ENCODE measurements around the gene CAPN7. TPM values are rescaled to one million over a fixed set of nuclear protein-coding genes. Genes with fewer than 3 reads are reported as not detected.

CAPN7 gene
- polyA plus RNA-seq, 3 donors: 11.7 to 20.8 (median 14.7) TPM

DNA sequence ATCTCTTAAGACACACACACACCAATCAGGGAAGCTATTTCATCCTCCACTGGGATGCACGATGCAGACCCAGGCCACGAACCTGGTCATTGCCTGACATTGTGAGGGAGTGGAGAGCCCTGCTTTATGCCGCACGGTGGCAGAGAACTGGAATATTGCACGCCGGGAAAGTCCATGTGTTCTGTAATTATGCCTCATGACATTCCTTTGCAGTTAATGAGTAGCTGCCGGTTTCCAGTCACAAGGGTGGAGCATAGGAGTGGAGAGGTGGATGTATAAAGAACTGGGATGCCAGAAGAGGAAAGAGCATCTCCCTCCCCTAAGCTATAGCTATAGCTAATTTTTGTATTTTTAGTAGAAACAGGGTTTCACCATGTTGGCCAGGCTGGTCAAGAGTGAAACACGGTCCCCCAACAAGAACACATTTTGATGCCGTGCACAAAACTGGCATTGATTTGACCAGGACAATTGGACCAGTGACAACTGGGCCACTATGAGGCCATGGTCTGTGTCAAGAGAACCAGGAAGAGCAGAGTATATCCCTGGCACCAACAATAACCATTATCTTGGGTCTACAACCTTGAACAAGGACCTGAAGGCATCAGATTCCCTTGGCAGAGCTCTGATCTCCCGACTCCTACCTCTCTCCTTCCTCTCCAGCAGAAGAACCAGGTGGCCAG is 74.9 kb downstream of the CAPN7 start:
- H4K20me1 ChIP-seq (ENCODE audit: insufficient read depth, low read length): no peaks in the 10 kb centered on the region

DNA sequence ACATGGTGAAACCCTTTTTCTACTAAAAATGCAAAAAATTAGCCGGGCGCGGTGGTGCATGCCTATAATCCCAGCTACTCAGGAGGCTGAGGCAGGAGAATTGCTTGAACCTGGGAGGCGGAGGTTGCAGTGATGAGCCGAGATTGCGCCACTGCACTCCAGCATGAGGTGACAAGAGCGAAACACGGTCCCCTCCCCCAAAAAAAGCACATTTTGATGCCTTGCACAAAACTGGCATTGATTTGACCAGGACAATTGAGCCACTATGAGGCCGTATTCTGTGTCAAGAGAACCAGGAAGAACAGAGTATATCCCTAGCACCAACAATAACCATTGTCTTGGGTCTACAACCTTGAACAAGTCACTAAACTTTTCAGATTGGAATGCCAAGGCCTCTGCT is 75.8 kb downstream of the CAPN7 start:
- no peaks in the 10 kb centered on the region for H4K20me1 ChIP-seq (ENCODE audit: insufficient read depth, low read length)
- H3K36me3 Mint-ChIP-seq: peaks cover 69 to 71% of the 10 kb centered on the region in 2 donors
- no peak overlapping the region for H2AFZ ChIP-seq (ENCODE audit: insufficient read depth, low read depth, low read length, poor library complexity, severe bottlenecking)
- TF ChIP-seq, protein P1, sequence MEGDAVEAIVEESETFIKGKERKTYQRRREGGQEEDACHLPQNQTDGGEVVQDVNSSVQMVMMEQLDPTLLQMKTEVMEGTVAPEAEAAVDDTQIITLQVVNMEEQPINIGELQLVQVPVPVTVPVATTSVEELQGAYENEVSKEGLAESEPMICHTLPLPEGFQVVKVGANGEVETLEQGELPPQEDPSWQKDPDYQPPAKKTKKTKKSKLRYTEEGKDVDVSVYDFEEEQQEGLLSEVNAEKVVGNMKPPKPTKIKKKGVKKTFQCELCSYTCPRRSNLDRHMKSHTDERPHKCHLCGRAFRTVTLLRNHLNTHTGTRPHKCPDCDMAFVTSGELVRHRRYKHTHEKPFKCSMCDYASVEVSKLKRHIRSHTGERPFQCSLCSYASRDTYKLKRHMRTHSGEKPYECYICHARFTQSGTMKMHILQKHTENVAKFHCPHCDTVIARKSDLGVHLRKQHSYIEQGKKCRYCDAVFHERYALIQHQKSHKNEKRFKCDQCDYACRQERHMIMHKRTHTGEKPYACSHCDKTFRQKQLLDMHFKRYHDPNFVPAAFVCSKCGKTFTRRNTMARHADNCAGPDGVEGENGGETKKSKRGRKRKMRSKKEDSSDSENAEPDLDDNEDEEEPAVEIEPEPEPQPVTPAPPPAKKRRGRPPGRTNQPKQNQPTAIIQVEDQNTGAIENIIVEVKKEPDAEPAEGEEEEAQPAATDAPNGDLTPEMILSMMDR (IDR thresholded peaks at IDR 0.05): no peak
- H3K27me3 ChIP-seq (ENCODE audit: control insufficient read depth in 2 of 2, insufficient read depth in 2 of 2, low read length in 2 of 2): no peaks in the 10 kb centered on the region
- no peak overlapping the region for H3K27ac Mint-ChIP-seq
- H3K9me3 Mint-ChIP-seq: no peaks in the 10 kb centered on the region
- no peaks in the 10 kb centered on the region for H3K9me3 ChIP-seq (replicated peaks in 1 of 2; ENCODE audit: control insufficient read depth in 1 of 2, insufficient read depth in 1 of 2, low read length in 2 of 2)
- H3K79me2 ChIP-seq (ENCODE audit: insufficient read depth, low read length): peaks cover 42% of the 10 kb centered on the region
- DNase-seq: no peak
- H3K36me3 ChIP-seq (replicated peaks in 1 of 2; ENCODE audit: control insufficient read depth in 1 of 2, insufficient read depth in 2 of 2, low read length in 2 of 2): peaks cover 5 to 11% of the 10 kb centered on the region in 2 donors
- no peak overlapping the region for H3K9ac ChIP-seq (ENCODE audit: insufficient read depth, low read length, poor library complexity, severe bottlenecking)
- peaks cover 23% of the 10 kb centered on the region for H3K4me1 Mint-ChIP-seq
- intact Hi-C loops (cut with micrococcal nuclease): no loop called here
- no peak overlapping the region for H3K27ac ChIP-seq (ENCODE audit: low read depth in 1 of 2, low read length in 2 of 2)
- H3K27me3 Mint-ChIP-seq (ENCODE audit: low read depth in 3 of 3): peaks cover 0 to 6% (median 4%) of the 10 kb centered on the region in 3 donors
- H3K4me1 ChIP-seq (ENCODE audit: control insufficient read depth in 1 of 2, insufficient read depth in 2 of 2, low read length in 2 of 2): peaks cover 4 to 12% of the 10 kb centered on the region in 2 donors
- WGBS (ENCODE audit: insufficient coverage): 92% methylated on average over 8 of the region's 9 CpGs
- H3K4me3 ChIP-seq (replicated peaks in 1 of 3; ENCODE audit: low read depth in 2 of 3, low read length in 3 of 3): no peak overlapping the region
- H3K4me3 Mint-ChIP-seq: peak overlapping the region in 1 of 2 donors; percentile 15
- H3K4me2 ChIP-seq (replicated peaks; ENCODE audit: extremely low read depth, low read length, poor library complexity, severe bottlenecking): no peak overlapping the region

More for the DNA sequence above, 74.9 kb downstream of the CAPN7 start:
- no peak overlapping the region for H3K27ac ChIP-seq (ENCODE audit: low read depth in 1 of 2, low read length in 2 of 2)
- Mint-ChIP-seq H3K4me1 (peaks cover 23% of the 10 kb centered on the region), H3K4me3 (peak overlapping the region in 1 of 2 donors; percentile 36), H3K9me3 (no peaks in the 10 kb centered on the region), H3K27me3 (ENCODE audit: low read depth in 3 of 3) (peaks cover 0 to 6% (median 4%) of the 10 kb centered on the region in 3 donors), H3K27ac (no peak overlapping the region), H3K36me3 (peaks cover 69% of the 10 kb centered on the region in 2 donors)
- peaks cover 5 to 10% of the 10 kb centered on the region in 2 donors for H3K36me3 ChIP-seq (replicated peaks in 1 of 2; ENCODE audit: control insufficient read depth in 1 of 2, insufficient read depth in 2 of 2, low read length in 2 of 2)
- H3K9ac ChIP-seq (ENCODE audit: insufficient read depth, low read length, poor library complexity, severe bottlenecking): no peak overlapping the region
- DNase-seq: no peak
- no peak overlapping the region for H3K4me3 ChIP-seq (replicated peaks in 1 of 3; ENCODE audit: low read depth in 2 of 3, low read length in 3 of 3)
- TF ChIP-seq, protein P1 (IDR thresholded peaks at IDR 0.05): no peak
- H3K27me3 ChIP-seq (ENCODE audit: control insufficient read depth in 2 of 2, insufficient read depth in 2 of 2, low read length in 2 of 2): no peaks in the 10 kb centered on the region
- peaks cover 34% of the 10 kb centered on the region for H3K79me2 ChIP-seq (ENCODE audit: insufficient read depth, low read length)
- WGBS (ENCODE audit: insufficient coverage): 96% methylated on average over 9 of the region's 10 CpGs
- no peaks in the 10 kb centered on the region for H3K9me3 ChIP-seq (replicated peaks in 1 of 2; ENCODE audit: control insufficient read depth in 1 of 2, insufficient read depth in 1 of 2, low read length in 2 of 2)
- no peak overlapping the region for H3K4me2 ChIP-seq (replicated peaks; ENCODE audit: extremely low read depth, low read length, poor library complexity, severe bottlenecking)
- intact Hi-C loops (cut with micrococcal nuclease): no loop called here
- peaks cover 6 to 14% of the 10 kb centered on the region in 2 donors for H3K4me1 ChIP-seq (ENCODE audit: control insufficient read depth in 1 of 2, insufficient read depth in 2 of 2, low read length in 2 of 2)
- no peak overlapping the region for H2AFZ ChIP-seq (ENCODE audit: insufficient read depth, low read depth, low read length, poor library complexity, severe bottlenecking)
